C4-2B (cell line): ENCODE measurements around the gene GPR34.

Experiments used
- H3K27ac ChIP-seq: fragments of 450-650 bp; 2 replicates; pipeline ENCODE4 v1.5.1; 2017
- ZFX ChIP-seq: fragments of 450-650 bp; IDR thresholded peaks from 2 replicates; pipeline ENCODE4 v1.6.1; 2017
- TF ChIP-seq, protein P1 (sequence below): fragments of 450-650 bp; conservative IDR thresholded peaks from 2 replicates; pipeline ENCODE4 v1.5.1; 2017; ENCODE audit warnings: mild to moderate bottlenecking

Gene GPR34

DNA sequence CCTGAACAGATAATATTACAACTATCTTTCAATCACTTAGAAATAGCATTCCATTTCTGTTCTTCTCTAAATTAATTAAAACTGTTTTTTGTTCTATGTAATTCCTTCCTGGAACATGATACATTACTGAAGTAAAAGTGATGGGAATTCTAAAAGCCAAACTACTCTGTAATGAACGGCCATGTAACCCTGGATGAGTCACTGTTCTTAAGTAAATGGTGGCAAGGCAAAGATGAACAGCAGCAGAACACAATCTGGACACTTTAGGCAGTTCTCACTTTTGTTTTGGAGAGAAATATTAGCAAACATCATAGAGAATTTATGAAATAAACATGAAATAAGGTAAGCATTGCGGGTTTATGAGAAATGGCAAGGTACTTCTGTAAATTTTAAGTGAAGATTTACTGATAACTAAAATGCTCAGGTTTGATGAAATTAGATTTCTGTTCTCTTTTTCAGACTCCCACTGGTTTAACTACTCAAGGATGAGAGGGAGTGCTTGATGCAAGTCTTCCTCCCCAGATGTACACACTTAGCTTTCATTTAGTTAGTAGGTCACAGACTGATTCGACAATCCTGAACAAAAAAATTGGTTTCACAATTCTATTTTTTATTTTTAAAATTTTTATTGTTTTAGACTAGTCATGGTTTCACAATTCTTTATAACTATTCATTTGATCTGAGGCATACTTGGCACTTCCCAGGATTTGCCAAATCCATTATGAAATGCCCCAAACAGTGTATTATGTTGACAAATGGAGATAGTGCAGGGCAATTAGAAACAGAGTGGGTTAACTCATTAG is 34.2 kb downstream of the GPR34 start:
- TF ChIP-seq, protein P1, sequence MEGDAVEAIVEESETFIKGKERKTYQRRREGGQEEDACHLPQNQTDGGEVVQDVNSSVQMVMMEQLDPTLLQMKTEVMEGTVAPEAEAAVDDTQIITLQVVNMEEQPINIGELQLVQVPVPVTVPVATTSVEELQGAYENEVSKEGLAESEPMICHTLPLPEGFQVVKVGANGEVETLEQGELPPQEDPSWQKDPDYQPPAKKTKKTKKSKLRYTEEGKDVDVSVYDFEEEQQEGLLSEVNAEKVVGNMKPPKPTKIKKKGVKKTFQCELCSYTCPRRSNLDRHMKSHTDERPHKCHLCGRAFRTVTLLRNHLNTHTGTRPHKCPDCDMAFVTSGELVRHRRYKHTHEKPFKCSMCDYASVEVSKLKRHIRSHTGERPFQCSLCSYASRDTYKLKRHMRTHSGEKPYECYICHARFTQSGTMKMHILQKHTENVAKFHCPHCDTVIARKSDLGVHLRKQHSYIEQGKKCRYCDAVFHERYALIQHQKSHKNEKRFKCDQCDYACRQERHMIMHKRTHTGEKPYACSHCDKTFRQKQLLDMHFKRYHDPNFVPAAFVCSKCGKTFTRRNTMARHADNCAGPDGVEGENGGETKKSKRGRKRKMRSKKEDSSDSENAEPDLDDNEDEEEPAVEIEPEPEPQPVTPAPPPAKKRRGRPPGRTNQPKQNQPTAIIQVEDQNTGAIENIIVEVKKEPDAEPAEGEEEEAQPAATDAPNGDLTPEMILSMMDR = no peak
- no peak for TF ChIP-seq ZFX
- H3K27ac ChIP-seq = no peak overlapping the region

DNA sequence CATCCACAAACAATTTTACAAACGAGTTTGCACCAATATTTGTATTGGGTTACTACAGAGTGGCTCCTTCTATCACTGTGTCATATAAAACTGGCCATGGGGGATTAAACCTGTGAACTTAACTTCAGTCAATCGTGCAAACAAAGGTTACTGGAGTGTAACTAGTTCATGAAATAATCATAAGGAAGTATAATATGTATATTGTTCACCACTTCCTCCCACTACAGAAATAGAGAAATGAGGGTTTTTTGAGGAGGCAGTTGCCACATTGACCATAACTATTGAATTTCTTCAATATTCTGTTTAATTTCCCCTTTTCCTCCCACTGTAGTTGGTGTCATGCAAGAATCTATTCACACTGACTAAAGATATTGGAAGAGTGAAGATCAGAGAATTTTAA is 35.1 kb downstream of the GPR34 start, which contains the start of gene GPR82:
Gene GPR82, plus strand, starts transcription at position 356 of the 400 bp plus-strand sequence. CDS start 2,846 bp downstream, outside the sequence.
- no peak for TF ChIP-seq ZFX
- TF ChIP-seq, protein P1 = no peak
- no peak within 1 kb of the TSS for H3K27ac ChIP-seq

DNA sequence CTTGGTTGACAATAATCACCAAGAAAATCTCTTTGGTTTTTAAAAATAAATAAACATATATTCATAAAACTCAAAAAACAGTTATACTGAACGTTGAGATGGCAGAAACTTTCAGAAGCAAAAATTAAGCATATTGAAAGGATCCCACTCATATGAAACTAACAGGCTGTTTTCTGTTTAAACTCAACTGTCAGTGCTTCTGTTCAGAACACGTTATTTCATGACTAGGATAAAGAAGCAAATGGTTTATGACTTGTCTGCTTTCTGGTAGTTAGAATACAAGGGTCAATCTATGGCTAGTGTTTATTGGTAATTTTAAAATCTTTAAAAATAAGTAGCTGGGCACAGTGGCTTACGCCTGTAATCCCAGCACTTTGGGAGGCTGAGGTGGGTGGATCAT is 39.4 kb downstream of the GPR34 start:
- TF ChIP-seq, protein P1 = no peak
- TF ChIP-seq ZFX = no peak
- H3K27ac ChIP-seq = no peak overlapping the region

DNA sequence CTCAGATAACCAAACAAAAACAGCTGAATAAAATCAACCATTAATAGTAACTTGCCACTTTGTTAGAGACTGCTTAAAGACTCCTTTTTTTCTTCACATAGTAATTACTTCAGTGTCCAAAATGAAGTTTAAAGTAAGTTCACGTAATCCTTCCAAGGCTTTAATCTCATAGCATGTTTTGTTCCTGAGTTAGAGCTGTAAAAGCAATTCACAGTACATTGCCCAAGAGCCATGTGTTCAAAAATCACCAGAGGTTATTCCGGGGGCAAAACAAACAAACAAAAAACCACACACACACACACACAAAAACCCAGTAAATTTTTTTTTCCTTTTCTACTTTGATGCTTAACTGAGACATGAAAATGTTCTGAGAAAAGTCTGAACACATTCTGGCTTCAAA is 41.3 kb downstream of the GPR34 start:
- TF ChIP-seq, protein P1 = no peak
- no peak for TF ChIP-seq ZFX
- H3K27ac ChIP-seq = no peak overlapping the region

DNA sequence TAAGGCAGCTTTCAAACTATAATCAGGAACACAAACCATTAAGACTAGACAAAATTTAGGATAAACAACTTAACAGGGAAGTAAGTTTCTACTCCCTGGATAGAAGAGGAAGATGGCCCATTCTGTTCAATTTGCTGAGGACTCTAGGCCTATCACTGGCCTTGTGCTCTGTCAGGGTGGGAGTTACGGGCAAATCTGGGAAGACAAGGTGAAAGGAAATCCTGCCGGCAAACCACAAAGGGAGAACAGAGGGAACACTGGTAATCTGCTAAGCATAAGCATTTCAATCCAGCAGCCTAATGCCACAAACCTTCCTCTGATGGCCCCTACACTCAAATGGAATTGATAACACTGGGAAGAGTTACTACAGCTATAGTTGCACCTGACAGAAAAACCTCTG is 43.5 kb downstream of the GPR34 start:
- no peak for TF ChIP-seq ZFX
- TF ChIP-seq, protein P1 = no peak
- no peak overlapping the region for H3K27ac ChIP-seq

DNA sequence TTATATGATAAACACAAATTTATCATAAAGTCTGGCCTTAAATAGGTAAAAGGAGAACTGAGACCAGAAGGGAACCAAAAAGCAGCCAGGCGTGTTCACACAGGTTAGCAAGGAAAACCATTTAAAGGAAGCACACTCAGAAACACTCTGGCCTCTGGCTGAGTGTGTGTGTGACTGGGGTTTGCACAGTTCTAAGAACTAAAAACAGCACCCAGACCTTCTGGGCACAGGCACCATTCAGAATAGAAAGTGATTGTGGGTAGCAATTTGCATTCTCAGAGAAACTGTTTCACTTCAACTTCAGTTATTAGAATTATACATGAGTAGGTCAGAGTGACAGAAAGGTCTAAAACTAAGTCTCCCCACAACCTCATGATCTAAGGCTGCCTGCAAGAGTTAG is 45.2 kb downstream of the GPR34 start:
- TF ChIP-seq, protein P1 = no peak
- no peak for TF ChIP-seq ZFX
- H3K27ac ChIP-seq = no peak overlapping the region

DNA sequence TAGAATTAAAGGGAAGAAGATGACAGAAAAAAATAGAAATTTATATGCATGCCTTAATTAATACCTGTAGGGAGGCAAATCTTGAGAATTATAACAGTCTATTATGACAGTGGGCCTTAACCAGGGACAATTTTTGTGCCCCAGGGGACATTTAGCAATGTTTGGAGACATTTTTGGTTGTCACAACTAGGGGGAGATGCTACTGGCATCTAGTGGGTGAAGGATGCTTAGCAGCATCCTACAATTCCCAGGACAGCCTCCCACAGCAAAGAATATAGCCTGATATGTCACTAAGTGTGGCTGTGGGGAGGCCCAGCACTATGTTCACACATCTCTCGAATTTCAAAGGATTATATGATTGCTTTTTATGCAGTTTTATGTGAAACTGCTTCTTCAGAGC is 45.8 kb downstream of the GPR34 start:
- TF ChIP-seq ZFX = no peak
- TF ChIP-seq, protein P1 = peak; percentile 56
- no peak overlapping the region for H3K27ac ChIP-seq
